Measurements from ENCODE around the gene CACNG5. TPM values are rescaled to one million over a fixed set of nuclear protein-coding genes. Genes with fewer than 3 reads are reported as not detected.

Gene CACNG5
- total RNA-seq, 2 donors from 2014 or later, result 1.8 TPM; not detected in 1

GRCh38 chr17:66841328-66841727 is 6.4 kb downstream of the CACNG5 start:
- TF ChIP-seq, protein P1, sequence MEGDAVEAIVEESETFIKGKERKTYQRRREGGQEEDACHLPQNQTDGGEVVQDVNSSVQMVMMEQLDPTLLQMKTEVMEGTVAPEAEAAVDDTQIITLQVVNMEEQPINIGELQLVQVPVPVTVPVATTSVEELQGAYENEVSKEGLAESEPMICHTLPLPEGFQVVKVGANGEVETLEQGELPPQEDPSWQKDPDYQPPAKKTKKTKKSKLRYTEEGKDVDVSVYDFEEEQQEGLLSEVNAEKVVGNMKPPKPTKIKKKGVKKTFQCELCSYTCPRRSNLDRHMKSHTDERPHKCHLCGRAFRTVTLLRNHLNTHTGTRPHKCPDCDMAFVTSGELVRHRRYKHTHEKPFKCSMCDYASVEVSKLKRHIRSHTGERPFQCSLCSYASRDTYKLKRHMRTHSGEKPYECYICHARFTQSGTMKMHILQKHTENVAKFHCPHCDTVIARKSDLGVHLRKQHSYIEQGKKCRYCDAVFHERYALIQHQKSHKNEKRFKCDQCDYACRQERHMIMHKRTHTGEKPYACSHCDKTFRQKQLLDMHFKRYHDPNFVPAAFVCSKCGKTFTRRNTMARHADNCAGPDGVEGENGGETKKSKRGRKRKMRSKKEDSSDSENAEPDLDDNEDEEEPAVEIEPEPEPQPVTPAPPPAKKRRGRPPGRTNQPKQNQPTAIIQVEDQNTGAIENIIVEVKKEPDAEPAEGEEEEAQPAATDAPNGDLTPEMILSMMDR (conservative IDR thresholded peaks at IDR 0.05), result peak; percentile 62
- Histone ChIP-seq H3K4me1 (ENCODE audit: control insufficient read depth, insufficient read depth, low read length) (no peaks in the 10 kb centered on the region), H3K9me3 (ENCODE audit: control insufficient read depth, low read length) (no peaks in the 10 kb centered on the region), H3K36me3 (ENCODE audit: control insufficient read depth, insufficient read depth, low read length) (no peaks in the 10 kb centered on the region), H3K27me3 (ENCODE audit: control insufficient read depth, insufficient read depth, low read length, poor library complexity, severe bottlenecking) (peaks cover 4% of the 10 kb centered on the region), H3K9ac (ENCODE audit: extremely low read depth, low read length, poor library complexity, severe bottlenecking) (no peak overlapping the region), H3K4me3 (ENCODE audit: low read length) (no peak overlapping the region), H3K27ac (ENCODE audit: low read depth, low read length) (no peak overlapping the region)
- Mint-ChIP-seq H3K36me3 (ENCODE audit: low read depth) (no peaks in the 10 kb centered on the region), H3K9me3 (peaks cover 10% of the 10 kb centered on the region), H3K4me1 (no peaks in the 10 kb centered on the region), H3K27me3 (ENCODE audit: insufficient read depth) (peaks cover 17% of the 10 kb centered on the region), H3K27ac (no peak overlapping the region), H3K4me3 (no peak overlapping the region)
- 64 to 69% methylated on average over 4 of the region's 4 CpGs for WGBS, 2 experiments (ENCODE audit: insufficient coverage in 1 of 2, insufficient read length in 1 of 2)
- DNase-seq, result peak; percentile 80

DNA sequence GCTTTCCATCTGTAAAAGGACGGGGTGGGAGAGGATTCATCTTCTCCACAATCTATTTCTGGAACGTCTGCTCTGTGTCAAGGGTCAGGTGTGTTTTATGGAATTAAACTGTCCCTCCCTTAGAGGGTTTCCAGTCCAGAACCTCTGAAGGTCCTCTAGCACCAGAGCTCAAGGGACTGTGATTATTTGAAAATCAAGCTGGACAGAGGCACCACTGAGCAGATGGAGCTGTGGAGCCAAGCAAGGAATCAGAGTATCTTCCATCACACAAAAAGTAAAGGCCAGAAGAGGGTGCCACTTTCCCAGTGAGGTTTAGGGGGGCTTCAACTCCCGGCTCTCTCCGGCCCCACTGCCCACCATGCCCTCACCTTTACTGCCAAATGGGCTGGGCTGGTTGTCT is 6.8 kb downstream of the CACNG5 start:
- Mint-ChIP-seq H3K27ac (no peak overlapping the region), H3K27me3 (ENCODE audit: insufficient read depth) (peaks cover 13% of the 10 kb centered on the region), H3K9me3 (peaks cover 14% of the 10 kb centered on the region), H3K36me3 (ENCODE audit: low read depth) (no peaks in the 10 kb centered on the region), H3K4me1 (no peaks in the 10 kb centered on the region), H3K4me3 (no peak overlapping the region)
- Histone ChIP-seq H3K4me1 (ENCODE audit: control insufficient read depth, insufficient read depth, low read length) (no peaks in the 10 kb centered on the region), H3K9ac (ENCODE audit: extremely low read depth, low read length, poor library complexity, severe bottlenecking) (no peak overlapping the region), H3K36me3 (ENCODE audit: control insufficient read depth, insufficient read depth, low read length) (no peaks in the 10 kb centered on the region), H3K9me3 (ENCODE audit: control insufficient read depth, low read length) (no peaks in the 10 kb centered on the region), H3K27me3 (ENCODE audit: control insufficient read depth, insufficient read depth, low read length, poor library complexity, severe bottlenecking) (peaks cover under 1% of the 10 kb centered on the region), H3K4me3 (ENCODE audit: low read length) (no peak overlapping the region), H3K27ac (ENCODE audit: low read depth, low read length) (no peak overlapping the region)
- TF ChIP-seq, protein P1 (conservative IDR thresholded peaks at IDR 0.05), result no peak
- WGBS, 2 experiments (ENCODE audit: insufficient coverage in 1 of 2, insufficient read length in 1 of 2), result 83 to 88% methylated on average over 1 to 4 of the region's 4 CpGs
- DNase-seq, result no peak

DNA sequence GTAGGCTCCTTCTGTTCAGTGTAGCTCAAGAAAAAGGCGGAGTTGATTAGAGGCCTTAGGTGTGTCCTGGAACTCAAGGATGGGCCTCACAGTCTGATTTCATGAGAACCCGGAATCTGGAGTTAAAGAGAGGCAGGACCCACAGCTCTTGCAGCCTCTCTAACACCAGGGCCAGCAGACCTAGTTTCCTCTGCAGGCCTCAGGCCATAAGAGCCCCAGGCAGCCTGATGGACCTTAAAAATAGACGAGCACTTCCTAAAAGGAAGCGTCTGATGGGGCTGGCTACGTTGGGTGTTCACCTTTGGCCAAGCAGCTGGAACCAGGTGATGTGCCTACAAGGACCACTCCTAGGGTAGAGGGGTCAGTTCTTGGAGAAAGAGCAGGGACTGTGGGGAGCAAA is 7.6 kb downstream of the CACNG5 start:
- no peaks in the 10 kb centered on the region for H3K27me3 ChIP-seq (ENCODE audit: control insufficient read depth, insufficient read depth, low read length, poor library complexity, severe bottlenecking)
- H3K27ac ChIP-seq (ENCODE audit: low read depth, low read length), result no peak overlapping the region
- no peak overlapping the region for H3K27ac Mint-ChIP-seq
- peaks cover 20% of the 10 kb centered on the region for H3K9me3 Mint-ChIP-seq
- H3K27me3 Mint-ChIP-seq (ENCODE audit: insufficient read depth), result peaks cover 8% of the 10 kb centered on the region
- TF ChIP-seq, protein P1 (conservative IDR thresholded peaks at IDR 0.05), result no peak
- no peaks in the 10 kb centered on the region for H3K36me3 ChIP-seq (ENCODE audit: control insufficient read depth, insufficient read depth, low read length)
- no peak overlapping the region for H3K4me3 Mint-ChIP-seq
- H3K4me1 Mint-ChIP-seq, result no peaks in the 10 kb centered on the region
- DNase-seq, result no peak
- H3K9me3 ChIP-seq (ENCODE audit: control insufficient read depth, low read length), result no peaks in the 10 kb centered on the region
- H3K36me3 Mint-ChIP-seq (ENCODE audit: low read depth), result no peaks in the 10 kb centered on the region
- H3K9ac ChIP-seq (ENCODE audit: extremely low read depth, low read length, poor library complexity, severe bottlenecking), result no peak overlapping the region
- WGBS, 2 experiments (ENCODE audit: insufficient coverage in 1 of 2, insufficient read length in 1 of 2), result 89 to 90% methylated on average over 3 to 5 of the region's 5 CpGs
- H3K4me3 ChIP-seq (ENCODE audit: low read length), result no peak overlapping the region
- H3K4me1 ChIP-seq (ENCODE audit: control insufficient read depth, insufficient read depth, low read length), result no peaks in the 10 kb centered on the region
